ENCODE measurements around the gene NR3C2.
A peak's percentile ranks its signal among the peaks of the same experiment; 100 is the strongest.

NR3C2 gene

GRCh38 chr4:148216866-148217814 lies 225.1 kb downstream of the NR3C2 start:
- no peak for TF ChIP-seq CTCF (IDR thresholded peaks at IDR 0.05; ENCODE audit: poor library complexity, severe bottlenecking)
- DNase-seq (ENCODE audit: low spot score) (no peak), ATAC-seq (ENCODE audit: low read depth) (no peak)
- Histone ChIP-seq H3K4me3 (ENCODE audit: severe bottlenecking) (no peak overlapping the region), H3K27me3 (ENCODE audit: insufficient read depth, poor library complexity, severe bottlenecking) (no peaks in the 10 kb centered on the region), H3K4me1 (ENCODE audit: insufficient read depth, poor library complexity, severe bottlenecking) (no peaks in the 10 kb centered on the region), H3K36me3 (ENCODE audit: low read depth) (no peaks in the 10 kb centered on the region), H3K9me3 (ENCODE audit: severe bottlenecking) (no peaks in the 10 kb centered on the region), H3K27ac (ENCODE audit: poor library complexity, severe bottlenecking) (no peak overlapping the region)

GRCh38 chr4:148216321-148216720 lies 225.9 kb downstream of the NR3C2 start:
- ATAC-seq (ENCODE audit: low read depth) (no peak), DNase-seq (ENCODE audit: low spot score) (no peak)
- Histone ChIP-seq H3K27me3 (ENCODE audit: insufficient read depth, poor library complexity, severe bottlenecking) (no peaks in the 10 kb centered on the region), H3K4me3 (ENCODE audit: severe bottlenecking) (no peak overlapping the region), H3K9me3 (ENCODE audit: severe bottlenecking) (no peaks in the 10 kb centered on the region), H3K4me1 (ENCODE audit: insufficient read depth, poor library complexity, severe bottlenecking) (no peaks in the 10 kb centered on the region), H3K27ac (ENCODE audit: poor library complexity, severe bottlenecking) (no peak overlapping the region), H3K36me3 (ENCODE audit: low read depth) (no peaks in the 10 kb centered on the region)
- TF ChIP-seq CTCF (IDR thresholded peaks at IDR 0.05; ENCODE audit: poor library complexity, severe bottlenecking) = no peak

DNA sequence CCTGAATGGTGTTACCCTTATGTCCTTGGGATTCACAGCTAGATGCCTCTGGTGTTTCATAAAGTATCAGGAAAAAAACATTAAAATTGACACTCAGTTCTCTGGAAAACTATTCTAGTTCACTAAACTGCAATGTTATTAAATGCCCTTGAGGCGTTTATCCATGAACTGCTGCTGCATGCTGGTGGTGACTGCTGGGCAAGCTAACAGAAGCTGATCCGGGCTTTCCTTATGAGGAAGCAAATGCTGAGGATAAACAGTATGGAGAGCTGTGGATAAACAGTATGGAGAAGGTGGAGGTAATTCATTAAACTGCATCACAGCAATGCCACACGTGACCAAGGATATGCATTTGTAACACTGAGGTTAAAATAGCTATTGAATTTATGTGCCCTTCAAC lies 227.0 kb downstream of the NR3C2 start:
- no peak for DNase-seq (ENCODE audit: low spot score)
- TF ChIP-seq CTCF (IDR thresholded peaks at IDR 0.05; ENCODE audit: poor library complexity, severe bottlenecking) = no peak
- no peaks in the 10 kb centered on the region for H3K27me3 ChIP-seq (ENCODE audit: insufficient read depth, poor library complexity, severe bottlenecking)
- H3K4me3 ChIP-seq (ENCODE audit: severe bottlenecking) = no peak overlapping the region
- ATAC-seq (ENCODE audit: low read depth) = no peak
- H3K9me3 ChIP-seq (ENCODE audit: severe bottlenecking) = no peaks in the 10 kb centered on the region
- no peaks in the 10 kb centered on the region for H3K4me1 ChIP-seq (ENCODE audit: insufficient read depth, poor library complexity, severe bottlenecking)
- H3K36me3 ChIP-seq (ENCODE audit: low read depth) = no peaks in the 10 kb centered on the region
- no peak overlapping the region for H3K27ac ChIP-seq (ENCODE audit: poor library complexity, severe bottlenecking)

DNA sequence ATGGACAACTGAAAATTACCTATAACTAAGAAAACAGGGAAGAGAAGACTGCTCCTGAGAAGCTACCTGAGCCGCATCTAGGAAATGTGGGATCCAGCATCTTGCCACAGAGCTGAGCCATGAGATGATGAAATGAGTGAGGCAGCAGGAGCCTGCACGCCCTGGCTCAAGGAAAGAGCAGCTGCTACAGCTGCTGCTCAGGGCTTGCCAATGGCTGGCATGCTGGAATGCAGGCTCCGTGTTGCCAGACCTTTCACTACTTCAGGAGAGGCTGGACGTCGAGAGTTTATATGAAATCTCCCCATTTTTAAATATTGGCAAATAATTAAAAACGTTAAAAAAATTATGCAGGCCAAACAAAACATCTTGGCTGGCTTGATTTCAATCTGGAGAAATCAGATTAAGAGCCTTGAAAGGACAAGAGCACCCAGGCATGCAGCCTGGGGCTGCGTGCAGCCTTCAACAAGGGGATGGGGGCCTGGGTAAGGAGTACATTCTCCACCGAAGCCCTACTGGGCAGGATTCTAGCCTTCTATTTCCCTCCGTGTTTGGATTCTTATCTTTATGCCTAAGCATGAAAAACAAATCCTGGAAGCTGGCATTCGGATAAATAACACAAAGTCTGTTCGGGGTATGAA lies 227.6 kb downstream of the NR3C2 start:
- Histone ChIP-seq H3K9me3 (ENCODE audit: severe bottlenecking) (no peaks in the 10 kb centered on the region), H3K36me3 (ENCODE audit: low read depth) (no peaks in the 10 kb centered on the region), H3K4me3 (ENCODE audit: severe bottlenecking) (no peak overlapping the region), H3K27ac (ENCODE audit: poor library complexity, severe bottlenecking) (no peak overlapping the region), H3K4me1 (ENCODE audit: insufficient read depth, poor library complexity, severe bottlenecking) (no peaks in the 10 kb centered on the region), H3K27me3 (ENCODE audit: insufficient read depth, poor library complexity, severe bottlenecking) (no peaks in the 10 kb centered on the region)
- ATAC-seq (ENCODE audit: low read depth) (peak; percentile 56; the same call in 1 of the 3 replicates), DNase-seq (ENCODE audit: low spot score) (no peak)
- no peak for TF ChIP-seq CTCF (IDR thresholded peaks at IDR 0.05; ENCODE audit: poor library complexity, severe bottlenecking)
